Measurements from ENCODE around the gene JPT1. TPM values are rescaled to one million over a fixed set of nuclear protein-coding genes. Genes with fewer than 3 reads are reported as not detected.

JPT1 gene
- total and polyA plus RNA-seq, 2 experiments from 2014 or later: 278 to 903 TPM

GRCh38 chr17:75087558-75088453 lies 66.5 kb downstream of the JPT1 start, which contains the start of gene SLC16A5:
Gene SLC16A5, plus strand, starts transcription at chr17:75087954. Its CDS starts 5,683 bp downstream, at chr17:75093637.
- TF ChIP-seq POLR2AphosphoS5 (IDR thresholded peaks at IDR 0.05; ENCODE audit: low read depth): peak; percentile 79; the same call in 1 of the 2 replicates
- no peak for TF ChIP-seq EZH2 (IDR thresholded peaks at IDR 0.05; ENCODE audit: low read depth, unreplicated experiment)
- no peak for TF ChIP-seq STAT1 (IDR thresholded peaks at IDR 0.05; ENCODE audit: unreplicated experiment)
- TF ChIP-seq ETS1 (IDR thresholded peaks at IDR 0.05): peak; percentile 64
- TF ChIP-seq, protein P1, sequence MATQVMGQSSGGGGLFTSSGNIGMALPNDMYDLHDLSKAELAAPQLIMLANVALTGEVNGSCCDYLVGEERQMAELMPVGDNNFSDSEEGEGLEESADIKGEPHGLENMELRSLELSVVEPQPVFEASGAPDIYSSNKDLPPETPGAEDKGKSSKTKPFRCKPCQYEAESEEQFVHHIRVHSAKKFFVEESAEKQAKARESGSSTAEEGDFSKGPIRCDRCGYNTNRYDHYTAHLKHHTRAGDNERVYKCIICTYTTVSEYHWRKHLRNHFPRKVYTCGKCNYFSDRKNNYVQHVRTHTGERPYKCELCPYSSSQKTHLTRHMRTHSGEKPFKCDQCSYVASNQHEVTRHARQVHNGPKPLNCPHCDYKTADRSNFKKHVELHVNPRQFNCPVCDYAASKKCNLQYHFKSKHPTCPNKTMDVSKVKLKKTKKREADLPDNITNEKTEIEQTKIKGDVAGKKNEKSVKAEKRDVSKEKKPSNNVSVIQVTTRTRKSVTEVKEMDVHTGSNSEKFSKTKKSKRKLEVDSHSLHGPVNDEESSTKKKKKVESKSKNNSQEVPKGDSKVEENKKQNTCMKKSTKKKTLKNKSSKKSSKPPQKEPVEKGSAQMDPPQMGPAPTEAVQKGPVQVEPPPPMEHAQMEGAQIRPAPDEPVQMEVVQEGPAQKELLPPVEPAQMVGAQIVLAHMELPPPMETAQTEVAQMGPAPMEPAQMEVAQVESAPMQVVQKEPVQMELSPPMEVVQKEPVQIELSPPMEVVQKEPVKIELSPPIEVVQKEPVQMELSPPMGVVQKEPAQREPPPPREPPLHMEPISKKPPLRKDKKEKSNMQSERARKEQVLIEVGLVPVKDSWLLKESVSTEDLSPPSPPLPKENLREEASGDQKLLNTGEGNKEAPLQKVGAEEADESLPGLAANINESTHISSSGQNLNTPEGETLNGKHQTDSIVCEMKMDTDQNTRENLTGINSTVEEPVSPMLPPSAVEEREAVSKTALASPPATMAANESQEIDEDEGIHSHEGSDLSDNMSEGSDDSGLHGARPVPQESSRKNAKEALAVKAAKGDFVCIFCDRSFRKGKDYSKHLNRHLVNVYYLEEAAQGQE (IDR thresholded peaks at IDR 0.05; ENCODE audit: unreplicated experiment): no peak
- H3K4me3 Mint-ChIP-seq: peak within 1 kb of the TSS; percentile 84
- peaks cover 27% of the 10 kb centered on the region for H3K27me3 Mint-ChIP-seq (ENCODE audit: insufficient read depth, low read depth, poor library complexity)
- H3K4me1 Mint-ChIP-seq: peaks cover 57% of the 10 kb centered on the region
- Histone ChIP-seq H3K9me2 (ENCODE audit: insufficient read depth) (no peaks in the 10 kb centered on the region), H3K4me3 (peak within 1 kb of the TSS; percentile 91), H2AFZ (peak within 1 kb of the TSS; percentile 90; the same call in 1 of the 2 replicates), H3K27me3 (ENCODE audit: insufficient read depth) (no peaks in the 10 kb centered on the region), H3K27ac (ENCODE audit: low read depth) (peak within 1 kb of the TSS; percentile 98), H4K20me1 (replicated peaks; ENCODE audit: insufficient read depth) (no peaks in the 10 kb centered on the region), H3F3A (replicated peaks; ENCODE audit: low read depth) (peaks cover 37% of the 10 kb centered on the region), H3K4me1 (ENCODE audit: insufficient read depth) (peaks cover 48% of the 10 kb centered on the region), H3K4me2 (peak within 1 kb of the TSS; percentile 96), H3K79me2 (replicated peaks; ENCODE audit: insufficient read depth) (peaks cover 11% of the 10 kb centered on the region), H3K36me3 (ENCODE audit: insufficient read depth) (no peaks in the 10 kb centered on the region)
- DNase-seq (ENCODE audit: low spot score) (peak; percentile 98), ATAC-seq (peak; percentile 81)
- H3K27ac Mint-ChIP-seq: peak within 1 kb of the TSS; percentile 93
- H3K9me3 Mint-ChIP-seq: no peaks in the 10 kb centered on the region; the same call in 2 of the 3 replicates
- H3K36me3 Mint-ChIP-seq (ENCODE audit: low read depth): no peaks in the 10 kb centered on the region; the same call in 2 of the 3 replicates

DNA sequence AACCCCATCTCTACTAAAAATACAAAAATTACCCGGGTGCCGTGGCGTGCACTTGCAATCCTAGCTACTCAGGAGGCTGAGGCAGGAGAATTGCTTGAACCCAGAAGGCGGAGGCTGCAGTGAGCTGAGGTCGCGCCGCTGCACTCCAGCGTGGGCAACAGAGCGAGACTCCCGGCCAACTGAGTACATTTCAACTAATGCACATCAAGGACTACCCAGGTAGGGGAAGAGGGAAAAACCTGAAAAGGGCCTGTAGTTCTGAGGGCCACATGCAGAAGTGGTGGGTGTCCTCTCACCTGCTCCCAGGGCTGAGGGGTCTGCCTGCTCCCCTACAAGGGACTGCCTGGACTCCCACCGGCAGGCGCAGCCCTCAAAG lies 67.1 kb downstream of the JPT1 start:
- H2AFZ ChIP-seq: peak overlapping the region; percentile 90; the same call in 1 of the 2 replicates
- no peaks in the 10 kb centered on the region; the same call in 2 of the 3 replicates for H3K36me3 Mint-ChIP-seq (ENCODE audit: low read depth)
- H3F3A ChIP-seq (replicated peaks; ENCODE audit: low read depth): peaks cover 34% of the 10 kb centered on the region
- peak overlapping the region; percentile 96 for H3K4me2 ChIP-seq
- peak overlapping the region; percentile 98 for H3K27ac ChIP-seq (ENCODE audit: low read depth)
- H3K27me3 ChIP-seq (ENCODE audit: insufficient read depth): no peaks in the 10 kb centered on the region
- no peaks in the 10 kb centered on the region for H3K9me3 Mint-ChIP-seq
- H3K27ac Mint-ChIP-seq: peak overlapping the region; percentile 79
- H3K4me3 ChIP-seq: peak overlapping the region; percentile 91
- ATAC-seq (no peak), DNase-seq (ENCODE audit: low spot score) (no peak)
- peaks cover 28% of the 10 kb centered on the region for H3K27me3 Mint-ChIP-seq (ENCODE audit: insufficient read depth, low read depth, poor library complexity)
- H3K4me1 Mint-ChIP-seq: peaks cover 57% of the 10 kb centered on the region
- peaks cover 51% of the 10 kb centered on the region for H3K4me1 ChIP-seq (ENCODE audit: insufficient read depth)
- no peaks in the 10 kb centered on the region for H3K36me3 ChIP-seq (ENCODE audit: insufficient read depth)
- peaks cover 6% of the 10 kb centered on the region for H3K79me2 ChIP-seq (replicated peaks; ENCODE audit: insufficient read depth)
- H3K9me2 ChIP-seq (ENCODE audit: insufficient read depth): no peaks in the 10 kb centered on the region
- peak overlapping the region; percentile 75 for H3K4me3 Mint-ChIP-seq
- no peaks in the 10 kb centered on the region for H4K20me1 ChIP-seq (replicated peaks; ENCODE audit: insufficient read depth)
- TF ChIP-seq ZNF462 (CRISPR knock-in tag; IDR thresholded peaks at IDR 0.05) (no peak), STAT1 (IDR thresholded peaks at IDR 0.05; ENCODE audit: unreplicated experiment) (no peak)
